ENCODE results near the gene GJC2.

GJC2 gene

DNA sequence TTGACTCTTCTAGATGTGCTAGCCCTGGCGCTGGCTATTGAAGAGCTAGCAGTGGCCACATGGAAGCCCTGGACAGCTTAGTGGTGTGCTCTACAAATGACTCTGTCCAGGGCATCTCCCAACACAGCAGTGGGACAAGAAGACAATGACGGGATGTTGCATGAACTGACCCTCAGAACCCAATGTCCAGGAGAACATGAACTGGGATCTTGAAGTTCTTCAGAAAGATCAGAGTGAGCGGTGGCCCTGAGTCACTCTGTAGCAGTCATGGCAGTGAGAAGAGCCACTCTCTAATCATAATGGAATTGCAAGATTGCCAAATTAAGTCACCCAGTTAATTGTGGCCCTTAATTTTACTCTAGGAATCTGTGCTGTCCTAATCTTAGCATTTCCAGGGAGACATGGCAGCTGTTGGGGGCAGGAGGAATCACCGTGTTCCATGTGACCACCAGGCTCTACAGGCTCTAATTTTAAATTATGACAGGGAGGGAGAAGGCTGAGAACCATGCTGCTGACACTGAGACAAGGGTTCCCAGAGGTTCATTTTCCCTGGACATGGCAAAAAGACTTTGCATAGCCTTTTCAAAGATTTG is 47.9 kb downstream of the GJC2 start:
- no peak for DNase-seq

DNA sequence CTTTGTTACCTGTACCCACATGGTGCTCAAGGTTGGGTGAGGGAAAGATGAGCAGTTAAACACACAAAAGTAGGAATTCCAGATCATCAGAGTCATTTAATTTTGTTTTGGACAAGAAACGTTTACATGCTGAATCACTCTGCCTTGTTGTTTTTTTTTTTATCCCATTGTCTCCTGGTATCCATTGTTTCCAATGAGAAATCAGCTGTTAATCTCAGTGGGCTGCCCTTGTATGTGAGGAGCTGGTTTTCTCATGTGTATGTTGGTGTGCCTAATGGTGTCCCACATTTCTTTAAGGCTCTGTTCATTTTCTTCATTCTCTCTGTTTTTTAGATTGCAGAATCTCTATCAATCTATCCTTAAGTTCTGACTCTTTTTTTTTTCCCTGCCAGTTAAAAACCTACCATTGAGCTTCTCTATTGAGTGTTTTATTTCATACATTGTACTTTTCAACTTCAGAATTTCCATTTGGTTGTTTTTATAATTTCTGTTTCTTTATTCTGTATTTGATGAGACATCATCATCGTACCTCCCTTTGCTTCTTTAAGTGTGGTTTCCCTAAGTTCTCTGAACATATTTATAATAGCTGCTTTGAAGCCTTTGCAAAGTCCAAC is 49.4 kb downstream of the GJC2 start:
- no peak for DNase-seq

DNA sequence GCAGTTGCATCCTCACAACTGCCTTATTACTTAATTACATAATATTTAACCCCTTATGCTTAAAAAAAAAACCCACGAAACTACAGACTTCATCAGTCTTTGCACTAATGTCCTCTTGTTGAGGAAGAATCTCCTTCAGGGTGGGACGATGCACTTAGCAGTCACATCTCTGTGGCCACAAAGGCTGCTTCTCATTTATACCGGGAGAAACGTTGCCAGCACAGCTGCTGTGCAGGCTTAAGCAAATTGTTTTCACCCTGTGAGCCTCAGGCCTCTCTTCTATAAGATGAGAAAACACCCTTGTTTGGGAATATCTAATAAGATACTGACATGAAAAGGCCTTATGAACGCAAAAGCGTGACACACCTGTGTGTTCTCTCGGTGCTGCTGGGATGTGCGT is 55.2 kb downstream of the GJC2 start:
- no peak for DNase-seq

GRCh38 chr1:228205526-228206436 is 56.1 kb downstream of the GJC2 start:
- DNase-seq = no peak

- DNase-seq = no peak
These were observed 57.0 kb downstream of the GJC2 start for GRCh38 chr1:228206582-228207351.

DNA sequence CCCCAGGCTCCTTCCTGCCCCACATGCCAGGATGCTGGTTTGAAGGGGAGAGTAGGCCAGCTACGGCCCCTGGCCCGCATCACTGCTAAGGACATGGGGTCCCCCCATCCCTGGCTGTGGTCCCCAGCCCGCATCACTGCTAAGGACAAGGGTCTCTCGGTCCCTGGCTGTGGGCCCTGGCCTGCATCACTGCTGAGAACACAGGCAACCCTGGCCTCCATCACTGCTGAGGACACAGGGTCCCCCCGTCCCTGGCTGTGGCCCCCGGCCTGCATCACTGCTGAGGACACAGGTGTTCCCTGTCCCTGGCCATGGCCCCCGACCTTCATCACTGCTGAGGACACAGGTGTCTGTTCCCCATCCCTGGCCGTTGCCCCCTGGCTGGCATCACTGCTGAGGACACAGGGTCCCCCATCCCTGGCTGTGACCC is 57.7 kb downstream of the GJC2 start:
- no peak for DNase-seq

DNA sequence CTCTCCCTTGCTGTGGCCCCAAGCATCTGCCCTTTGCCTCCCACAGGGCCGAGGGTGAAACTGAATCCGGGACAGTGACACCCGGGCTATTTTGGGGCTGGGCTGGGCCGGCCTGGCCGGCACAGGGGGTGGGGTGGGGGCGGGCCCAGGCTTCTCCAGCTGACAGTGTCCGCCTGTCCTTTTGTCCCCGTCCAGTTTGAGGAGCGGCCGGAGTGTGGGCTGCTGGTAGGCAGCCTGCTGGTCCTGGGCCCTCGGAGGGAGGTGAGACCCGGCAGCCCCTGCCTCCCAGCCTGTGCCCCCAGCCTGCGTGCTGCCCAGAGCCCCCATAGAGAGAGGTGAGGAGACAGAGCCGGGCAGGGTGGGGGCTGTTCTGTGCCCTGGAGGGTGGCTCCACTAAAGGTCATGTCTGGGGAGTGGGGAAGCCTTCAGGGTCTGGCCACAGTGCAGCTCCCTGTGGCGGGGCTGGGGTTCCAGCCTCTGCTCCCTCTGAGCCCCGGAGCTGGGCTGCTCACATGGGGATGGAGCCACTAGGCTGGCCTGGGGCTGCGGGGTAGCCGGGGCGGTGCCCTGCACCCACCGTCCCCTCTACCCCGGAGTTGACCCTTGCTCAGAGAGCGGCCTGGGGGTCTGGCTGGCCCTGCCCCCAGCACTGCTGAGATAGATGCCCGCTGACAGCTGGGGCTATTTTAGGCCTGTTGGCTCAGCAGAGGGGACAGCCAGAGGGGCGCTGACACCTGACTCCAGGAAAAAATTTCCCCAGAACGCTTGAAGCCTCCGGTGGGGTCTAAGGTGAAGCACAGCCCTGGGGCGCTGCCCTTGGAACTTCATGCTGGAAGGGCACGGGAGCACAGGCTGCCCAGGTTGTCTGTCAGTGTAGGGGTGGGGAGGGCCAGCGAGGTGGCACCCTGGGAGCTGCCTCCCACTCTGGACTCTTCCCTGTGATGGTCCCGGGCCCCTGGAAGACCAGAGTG is 58.4 kb downstream of the GJC2 start, which contains the start of gene OBSCN:
OBSCN (plus strand) TSS at position 194 of the 971 bp plus-strand sequence. CDS start 3,740 bp downstream, outside the sequence.
- no peak for DNase-seq

DNA sequence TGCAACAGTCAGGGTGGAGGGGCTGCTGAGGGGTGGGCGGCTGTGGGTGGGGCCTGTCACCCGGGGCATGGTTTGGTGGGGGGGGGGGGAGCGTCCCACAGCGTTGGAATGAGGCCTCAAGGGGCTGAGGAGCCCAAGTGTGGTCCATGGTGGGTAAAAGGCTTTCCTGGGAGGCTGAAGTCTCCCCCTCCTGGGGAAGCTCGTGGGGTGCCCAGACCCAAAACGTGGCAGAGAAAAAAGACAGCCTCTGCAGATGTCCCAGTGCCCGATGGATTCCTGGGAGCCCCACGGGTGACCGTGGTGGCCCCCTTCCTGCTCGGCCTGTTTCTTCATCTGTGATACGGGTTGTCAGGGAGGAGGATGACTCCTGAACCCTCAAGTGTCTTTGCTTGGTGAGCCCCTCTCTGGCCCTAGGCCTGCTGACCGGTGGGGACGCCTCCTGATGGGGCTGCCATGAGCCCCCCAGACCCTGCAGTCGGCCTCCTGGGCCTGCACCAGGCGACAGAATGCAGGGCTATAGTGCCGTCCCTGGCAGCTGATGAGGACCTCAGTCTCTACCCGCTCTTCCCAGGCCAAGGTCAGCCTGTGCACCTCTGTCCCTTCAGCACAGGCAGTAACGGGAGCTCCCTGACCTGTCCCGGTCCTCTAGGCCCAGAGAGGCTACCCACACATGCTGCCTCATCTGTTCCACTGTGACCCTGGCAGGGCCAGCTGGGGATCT is 59.3 kb downstream of the GJC2 start:
- DNase-seq = no peak

Measured in NCI-H2107 (cell line).